SK-MEL-5 (cell line): ENCODE results near the gene ONECUT3. TPM values are rescaled to one million over a fixed set of nuclear protein-coding genes. Genes with fewer than 3 reads are reported as not detected.
"Not testable (repeated sequence)": the region's sequence is repeated elsewhere in the genome, so short reads cannot be mapped to it uniquely, and the experiment has no call there.

Source experiments
- DNase-seq: peaks from one replicate; pipeline ENCODE4 v3.0.0-alpha.2; 2016; ENCODE audit warnings: low read depth, low spot score
- in situ Hi-C: cut with HindIII; loops from 2 replicates; pipeline ENCODE4 v1.10.0; 2016; ENCODE audit warnings: low sequenced_read_pairs, high pct_unique_total_duplicates, low pct_unique_long_range_greater_than_20kb
- polyA plus RNA-seq, 2 experiments: library from polyadenylated mRNA; depleted of rRNA; stranded (reverse); fragments of >200 nt; gene quantifications; 2 replicates each; pipeline ENCODE4 v1.2.3, GENCODE V29; 2015
- total RNA-seq: library from RNA; depleted of rRNA; stranded (reverse); fragments of >200 nt; shearing (Covaris generic); gene quantifications from 2 replicates; pipeline ENCODE4 v1.2.3, GENCODE V29; 2014; rRNA removed

ONECUT3 gene
- not detected in 2 replicates for total RNA-seq
- polyA plus RNA-seq (2015; cell fraction: cytosol; rRNA removed), result not detected in 2 replicates
- not detected in 2 replicates for polyA plus RNA-seq (2015; cell fraction: nucleus; rRNA removed)

- in situ Hi-C loops, result no loop called here
- no peak for DNase-seq
These were observed at the start of gene ONECUT3 for GRCh38 chr19:1752757-1753728. TSS of gene ONECUT3 (plus strand) at chr19:1753506. CDS start at chr19:1753663, 157 bp downstream.

GRCh38 chr19:1704339-1704738 is 49.0 kb upstream of the ONECUT3 start:
- in situ Hi-C loops, result no loop called here
- no peak for DNase-seq

GRCh38 chr19:1705367-1705766 is 47.9 kb upstream of the ONECUT3 start:
- DNase-seq, result no peak
- in situ Hi-C loops, result no loop called here

- DNase-seq, in situ Hi-C loops: not testable (repeated sequence)
These were observed 46.7 kb upstream of the ONECUT3 start for GRCh38 chr19:1706646-1707045.

- in situ Hi-C loops, result no loop called here
- no peak for DNase-seq
These were observed 46.1 kb upstream of the ONECUT3 start for GRCh38 chr19:1707240-1707639.

- DNase-seq, result no peak
- in situ Hi-C loops, result no loop called here
These were observed 40.1 kb upstream of the ONECUT3 start for GRCh38 chr19:1713170-1713569.

- no peak for DNase-seq
- in situ Hi-C loops, result no loop called here
These were observed 37.8 kb upstream of the ONECUT3 start for GRCh38 chr19:1715540-1715939.

GRCh38 chr19:1717200-1717969 is 35.9 kb upstream of the ONECUT3 start:
- no peak for DNase-seq
- in situ Hi-C loops, result no loop called here

- in situ Hi-C loops, result no loop called here
- DNase-seq, result no peak
These were observed 35.4 kb upstream of the ONECUT3 start for GRCh38 chr19:1717970-1718264.

GRCh38 chr19:1718420-1719291 is 34.6 kb upstream of the ONECUT3 start:
- DNase-seq, result no peak
- in situ Hi-C loops, result no loop called here

- in situ Hi-C loops, result no loop called here
- no peak for DNase-seq
These were observed 33.8 kb upstream of the ONECUT3 start for GRCh38 chr19:1719519-1719918.

GRCh38 chr19:1720237-1720636 is 33.1 kb upstream of the ONECUT3 start:
- in situ Hi-C loops, result no loop called here
- DNase-seq, result no peak

- in situ Hi-C loops, result no loop called here
- peak; percentile 49 for DNase-seq
These were observed 27.9 kb upstream of the ONECUT3 start for GRCh38 chr19:1725100-1726064.

GRCh38 chr19:1728816-1729567 is 24.3 kb upstream of the ONECUT3 start:
- in situ Hi-C loops, result no loop called here
- DNase-seq, result no peak

GRCh38 chr19:1729568-1729925 is 23.8 kb upstream of the ONECUT3 start:
- in situ Hi-C loops, result no loop called here
- DNase-seq, result no peak

GRCh38 chr19:1730157-1730556 is 23.1 kb upstream of the ONECUT3 start:
- DNase-seq, result no peak
- in situ Hi-C loops, result no loop called here
